GM08714 (cell line): ENCODE results near the gene TMEM259.

Source experiments
- H3K4me3 ChIP-seq: fragments of 200-500 bp; sonication (Bioruptor generic); 2 replicates; pipeline ENCODE4 v1.5.1; 2014; ENCODE audit warnings: mild to moderate bottlenecking, low read length, inconsistent platforms
- ZNF274 ChIP-seq: IDR thresholded peaks from 2 replicates; pipeline ENCODE4 v1.6.1; 2012; ENCODE audit warnings: mild to moderate bottlenecking, low read depth, low read length

TMEM259 gene

GRCh38 chr19:1001538-1002166, 19.3 kb downstream of the TMEM259 start:
- TF ChIP-seq ZNF274, result no peak
- H3K4me3 ChIP-seq, result no peak overlapping the region

GRCh38 chr19:1000591-1001537, 20.1 kb downstream of the TMEM259 start:
- H3K4me3 ChIP-seq, result no peak overlapping the region
- no peak for TF ChIP-seq ZNF274

- no peak within 1 kb of the TSS for H3K4me3 ChIP-seq
- no peak for TF ChIP-seq ZNF274
Observed at GRCh38 chr19:1000095-1000494, 20.8 kb downstream of the TMEM259 start, which contains the start of gene GRIN3B. TSS of gene GRIN3B (plus strand) at chr19:1000419. CDS start at chr19:1000438, 19 bp downstream.

GRCh38 chr19:999379-999719, 21.6 kb downstream of the TMEM259 start:
- no peak overlapping the region for H3K4me3 ChIP-seq
- TF ChIP-seq ZNF274, result no peak

GRCh38 chr19:998064-998463, 22.9 kb downstream of the TMEM259 start:
- no peak for TF ChIP-seq ZNF274
- no peak overlapping the region for H3K4me3 ChIP-seq

- no peak for TF ChIP-seq ZNF274
- no peak overlapping the region for H3K4me3 ChIP-seq
Observed at GRCh38 chr19:996051-996838, 24.7 kb downstream of the TMEM259 start.

GRCh38 chr19:995051-995827, 25.7 kb downstream of the TMEM259 start:
- TF ChIP-seq ZNF274, result no peak
- no peak overlapping the region for H3K4me3 ChIP-seq

- no peak for TF ChIP-seq ZNF274
- no peak overlapping the region for H3K4me3 ChIP-seq
Observed at GRCh38 chr19:994516-994915, 26.4 kb downstream of the TMEM259 start.

GRCh38 chr19:993831-994393, 27.0 kb downstream of the TMEM259 start:
- no peak for TF ChIP-seq ZNF274
- H3K4me3 ChIP-seq, result no peak overlapping the region

GRCh38 chr19:993361-993830, 27.5 kb downstream of the TMEM259 start:
- TF ChIP-seq ZNF274, result no peak
- no peak overlapping the region for H3K4me3 ChIP-seq

- TF ChIP-seq ZNF274, result no peak
- no peak overlapping the region for H3K4me3 ChIP-seq
Observed at GRCh38 chr19:992670-993055, 28.3 kb downstream of the TMEM259 start.

GRCh38 chr19:991932-992669, 28.8 kb downstream of the TMEM259 start:
- no peak for TF ChIP-seq ZNF274
- no peak overlapping the region for H3K4me3 ChIP-seq
